SK-N-SH treated with all-trans-retinoic acid at 6 μM for 48 hours (cell line): Measurements from ENCODE around the gene FXR2.

Source experiments
- ATAC-seq: fragments of 200-7000 bp; cut with Tn5 transposase; 3 replicates; pipeline ENCODE4 v1.9.1; 2020; ENCODE audit warnings: mild to moderate bottlenecking, moderate library complexity
- ARNTL ChIP-seq: fragments of 450-650 bp; formaldehyde crosslinking; IDR thresholded peaks from 2 replicates; pipeline ENCODE4 v1.5.0; 2020; ENCODE audit warnings: low read depth, mild to moderate bottlenecking, moderate library complexity, borderline replicate concordance
- BACH2 ChIP-seq: fragments of 250-450 bp; sonication (Bioruptor Pico); IDR thresholded peaks from 2 replicates; pipeline ENCODE4 v1.9.0; 2021; ENCODE audit warnings: mild to moderate bottlenecking, borderline replicate concordance
- OSR1 ChIP-seq: fragments of 250-450 bp; sonication (Bioruptor Pico); IDR thresholded peaks from 2 replicates; pipeline ENCODE4 v1.8.0; 2022; ENCODE audit warnings: moderate library complexity, mild to moderate bottlenecking, inconsistent platforms
- PPARA ChIP-seq: fragments of 250-450 bp; sonication (Bioruptor Pico); IDR thresholded peaks from 2 replicates; pipeline ENCODE4 v1.5.0; 2020; ENCODE audit warnings: mild to moderate bottlenecking, borderline replicate concordance
- RARB ChIP-seq: fragments of 250-450 bp; sonication (Bioruptor Pico); IDR thresholded peaks from 2 replicates; pipeline ENCODE4 v1.8.0; 2021; ENCODE audit warnings: mild to moderate bottlenecking, moderate library complexity
- SNAI2 ChIP-seq: fragments of 250-450 bp; sonication (Bioruptor Pico); IDR thresholded peaks from 2 replicates; pipeline ENCODE4 v1.5.0; 2020; ENCODE audit warnings: mild to moderate bottlenecking, moderate library complexity
- TOX ChIP-seq: fragments of 250-450 bp; sonication (Bioruptor Pico); IDR thresholded peaks from 2 replicates; pipeline ENCODE4 v1.8.0; 2021; ENCODE audit warnings: mild to moderate bottlenecking, moderate library complexity, borderline replicate concordance
- ZC3H10 ChIP-seq: fragments of 250-450 bp; sonication (Bioruptor Pico); IDR thresholded peaks from 2 replicates; pipeline ENCODE4 v1.5.1; 2021; ENCODE audit warnings: mild to moderate bottlenecking, moderate library complexity
- ZFP3 ChIP-seq: fragments of 250-450 bp; sonication (Bioruptor Pico); IDR thresholded peaks from 2 replicates; pipeline ENCODE4 v1.5.0; 2020; ENCODE audit warnings: mild to moderate bottlenecking, moderate library complexity
- ZFP30 ChIP-seq: fragments of 450-650 bp; formaldehyde crosslinking; IDR thresholded peaks from 2 replicates; pipeline ENCODE4 v1.5.0; 2022; ENCODE audit warnings: mild to moderate bottlenecking, moderate library complexity
- ZNF565 ChIP-seq: fragments of 450-650 bp; formaldehyde crosslinking; conservative IDR thresholded peaks from 2 replicates; pipeline ENCODE4 v1.5.0; 2020; ENCODE audit warnings: low read depth, mild to moderate bottlenecking, moderate library complexity
- ZNF70 ChIP-seq: fragments of 450-650 bp; formaldehyde crosslinking; IDR thresholded peaks from 2 replicates; pipeline ENCODE4 v1.5.0; 2020; ENCODE audit warnings: mild to moderate bottlenecking, moderate library complexity
- ZNF8 ChIP-seq: fragments of 450-650 bp; formaldehyde crosslinking; IDR thresholded peaks from 2 replicates; pipeline ENCODE4 v1.5.0; 2020; ENCODE audit warnings: mild to moderate bottlenecking, moderate library complexity
- TF ChIP-seq, protein P1 (sequence below): fragments of 250-450 bp; sonication (Bioruptor Pico); IDR thresholded peaks from 2 replicates; pipeline ENCODE4 v1.8.0; 2020; ENCODE audit warnings: mild to moderate bottlenecking, moderate library complexity, borderline replicate concordance
- TF ChIP-seq, protein P2 (sequence below): fragments of 250-450 bp; sonication (Bioruptor Pico); IDR thresholded peaks from 2 replicates; pipeline ENCODE4 v1.5.1; 2020; ENCODE audit warnings: low read depth, mild to moderate bottlenecking, moderate library complexity
- TF ChIP-seq, protein P3 (sequence below): fragments of 250-450 bp; sonication (Bioruptor Pico); IDR thresholded peaks from 2 replicates; pipeline ENCODE4 v1.8.0; 2021; ENCODE audit warnings: low read depth, mild to moderate bottlenecking, moderate library complexity, borderline replicate concordance
- TF ChIP-seq, protein P4 (sequence below): fragments of 250-450 bp; sonication (Bioruptor Pico); IDR thresholded peaks from 2 replicates; pipeline ENCODE4 v1.5.1; 2021; ENCODE audit warnings: mild to moderate bottlenecking, moderate library complexity
- TF ChIP-seq, protein P5 (sequence below): fragments of 250-450 bp; sonication (Bioruptor Pico); IDR thresholded peaks from 2 replicates; pipeline ENCODE4 v1.5.0; 2020; ENCODE audit warnings: mild to moderate bottlenecking, moderate library complexity

Gene FXR2

DNA sequence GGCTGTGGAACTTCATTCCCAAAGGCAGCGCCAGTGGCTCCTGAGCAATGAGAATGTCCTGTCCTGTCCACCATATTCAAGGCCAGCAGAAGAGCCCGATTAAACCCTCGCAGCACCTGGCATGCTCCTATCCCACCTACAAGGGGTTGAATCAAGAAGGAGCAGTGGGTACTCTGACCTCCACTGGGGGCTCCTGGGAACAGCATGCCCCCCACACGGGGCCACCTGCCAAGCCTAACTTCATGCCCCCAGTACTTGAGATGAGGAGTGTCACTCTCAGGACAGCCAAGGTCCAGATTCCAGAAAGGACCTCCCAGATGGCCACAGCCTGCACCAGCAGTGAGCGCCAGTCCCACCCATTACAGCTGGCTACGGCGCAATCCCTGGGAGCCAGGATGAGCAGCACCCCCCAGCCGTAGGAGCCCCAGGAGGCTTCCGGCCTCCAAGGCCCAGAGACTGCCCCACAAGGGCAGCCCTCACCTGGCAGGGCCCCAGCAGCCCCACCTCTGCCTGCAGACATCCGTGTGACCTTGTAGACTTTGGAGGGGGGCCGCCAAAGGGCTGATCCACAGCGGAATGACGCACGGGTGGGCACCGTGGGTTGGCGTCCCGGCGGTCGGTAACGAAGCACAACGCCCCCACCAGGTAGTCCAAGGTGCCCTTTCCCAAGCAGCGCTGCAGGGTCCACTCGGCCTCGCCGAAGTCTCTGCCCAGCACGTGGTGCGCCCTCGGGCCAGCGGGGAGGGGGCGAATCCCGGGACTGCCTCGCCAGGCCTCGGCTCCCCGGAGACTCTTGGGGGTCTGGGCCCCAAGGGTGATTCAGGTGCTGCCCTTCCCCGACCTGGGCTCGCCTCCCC is 32.1 kb downstream of the FXR2 start:
- no peak for ATAC-seq
- TF ChIP-seq ZNF70 (CRISPR knock-in tag) (no peak), TOX (CRISPR knock-in tag) (no peak), ZC3H10 (CRISPR knock-in tag) (no peak), ZNF8 (CRISPR knock-in tag) (no peak), ZFP30 (CRISPR knock-in tag) (no peak), PPARA (CRISPR knock-in tag) (no peak), OSR1 (CRISPR knock-in tag) (no peak), ZFP3 (no peak), ARNTL (CRISPR knock-in tag) (no peak), SNAI2 (no peak), ZNF565 (CRISPR knock-in tag) (no peak), BACH2 (CRISPR knock-in tag) (no peak), RARB (CRISPR knock-in tag) (no peak)
- TF ChIP-seq, protein P1, sequence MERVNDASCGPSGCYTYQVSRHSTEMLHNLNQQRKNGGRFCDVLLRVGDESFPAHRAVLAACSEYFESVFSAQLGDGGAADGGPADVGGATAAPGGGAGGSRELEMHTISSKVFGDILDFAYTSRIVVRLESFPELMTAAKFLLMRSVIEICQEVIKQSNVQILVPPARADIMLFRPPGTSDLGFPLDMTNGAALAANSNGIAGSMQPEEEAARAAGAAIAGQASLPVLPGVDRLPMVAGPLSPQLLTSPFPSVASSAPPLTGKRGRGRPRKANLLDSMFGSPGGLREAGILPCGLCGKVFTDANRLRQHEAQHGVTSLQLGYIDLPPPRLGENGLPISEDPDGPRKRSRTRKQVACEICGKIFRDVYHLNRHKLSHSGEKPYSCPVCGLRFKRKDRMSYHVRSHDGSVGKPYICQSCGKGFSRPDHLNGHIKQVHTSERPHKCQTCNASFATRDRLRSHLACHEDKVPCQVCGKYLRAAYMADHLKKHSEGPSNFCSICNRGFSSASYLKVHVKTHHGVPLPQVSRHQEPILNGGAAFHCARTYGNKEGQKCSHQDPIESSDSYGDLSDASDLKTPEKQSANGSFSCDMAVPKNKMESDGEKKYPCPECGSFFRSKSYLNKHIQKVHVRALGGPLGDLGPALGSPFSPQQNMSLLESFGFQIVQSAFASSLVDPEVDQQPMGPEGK (CRISPR knock-in tag), result no peak
- TF ChIP-seq, protein P2, sequence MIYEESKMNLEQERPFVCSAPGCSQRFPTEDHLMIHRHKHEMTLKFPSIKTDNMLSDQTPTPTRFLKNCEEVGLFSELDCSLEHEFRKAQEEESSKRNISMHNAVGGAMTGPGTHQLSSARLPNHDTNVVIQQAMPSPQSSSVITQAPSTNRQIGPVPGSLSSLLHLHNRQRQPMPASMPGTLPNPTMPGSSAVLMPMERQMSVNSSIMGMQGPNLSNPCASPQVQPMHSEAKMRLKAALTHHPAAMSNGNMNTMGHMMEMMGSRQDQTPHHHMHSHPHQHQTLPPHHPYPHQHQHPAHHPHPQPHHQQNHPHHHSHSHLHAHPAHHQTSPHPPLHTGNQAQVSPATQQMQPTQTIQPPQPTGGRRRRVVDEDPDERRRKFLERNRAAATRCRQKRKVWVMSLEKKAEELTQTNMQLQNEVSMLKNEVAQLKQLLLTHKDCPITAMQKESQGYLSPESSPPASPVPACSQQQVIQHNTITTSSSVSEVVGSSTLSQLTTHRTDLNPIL (CRISPR knock-in tag), result no peak
- TF ChIP-seq, protein P3, sequence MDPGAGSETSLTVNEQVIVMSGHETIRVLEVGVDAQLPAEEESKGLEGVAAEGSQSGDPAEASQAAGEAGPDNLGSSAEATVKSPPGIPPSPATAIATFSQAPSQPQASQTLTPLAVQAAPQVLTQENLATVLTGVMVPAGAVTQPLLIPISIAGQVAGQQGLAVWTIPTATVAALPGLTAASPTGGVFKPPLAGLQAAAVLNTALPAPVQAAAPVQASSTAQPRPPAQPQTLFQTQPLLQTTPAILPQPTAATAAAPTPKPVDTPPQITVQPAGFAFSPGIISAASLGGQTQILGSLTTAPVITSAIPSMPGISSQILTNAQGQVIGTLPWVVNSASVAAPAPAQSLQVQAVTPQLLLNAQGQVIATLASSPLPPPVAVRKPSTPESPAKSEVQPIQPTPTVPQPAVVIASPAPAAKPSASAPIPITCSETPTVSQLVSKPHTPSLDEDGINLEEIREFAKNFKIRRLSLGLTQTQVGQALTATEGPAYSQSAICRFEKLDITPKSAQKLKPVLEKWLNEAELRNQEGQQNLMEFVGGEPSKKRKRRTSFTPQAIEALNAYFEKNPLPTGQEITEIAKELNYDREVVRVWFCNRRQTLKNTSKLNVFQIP, result no peak
- TF ChIP-seq, protein P4, sequence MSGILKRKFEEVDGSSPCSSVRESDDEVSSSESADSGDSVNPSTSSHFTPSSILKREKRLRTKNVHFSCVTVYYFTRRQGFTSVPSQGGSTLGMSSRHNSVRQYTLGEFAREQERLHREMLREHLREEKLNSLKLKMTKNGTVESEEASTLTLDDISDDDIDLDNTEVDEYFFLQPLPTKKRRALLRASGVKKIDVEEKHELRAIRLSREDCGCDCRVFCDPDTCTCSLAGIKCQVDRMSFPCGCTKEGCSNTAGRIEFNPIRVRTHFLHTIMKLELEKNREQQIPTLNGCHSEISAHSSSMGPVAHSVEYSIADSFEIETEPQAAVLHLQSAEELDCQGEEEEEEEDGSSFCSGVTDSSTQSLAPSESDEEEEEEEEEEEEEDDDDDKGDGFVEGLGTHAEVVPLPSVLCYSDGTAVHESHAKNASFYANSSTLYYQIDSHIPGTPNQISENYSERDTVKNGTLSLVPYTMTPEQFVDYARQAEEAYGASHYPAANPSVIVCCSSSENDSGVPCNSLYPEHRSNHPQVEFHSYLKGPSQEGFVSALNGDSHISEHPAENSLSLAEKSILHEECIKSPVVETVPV (CRISPR knock-in tag), result no peak
- TF ChIP-seq, protein P5, sequence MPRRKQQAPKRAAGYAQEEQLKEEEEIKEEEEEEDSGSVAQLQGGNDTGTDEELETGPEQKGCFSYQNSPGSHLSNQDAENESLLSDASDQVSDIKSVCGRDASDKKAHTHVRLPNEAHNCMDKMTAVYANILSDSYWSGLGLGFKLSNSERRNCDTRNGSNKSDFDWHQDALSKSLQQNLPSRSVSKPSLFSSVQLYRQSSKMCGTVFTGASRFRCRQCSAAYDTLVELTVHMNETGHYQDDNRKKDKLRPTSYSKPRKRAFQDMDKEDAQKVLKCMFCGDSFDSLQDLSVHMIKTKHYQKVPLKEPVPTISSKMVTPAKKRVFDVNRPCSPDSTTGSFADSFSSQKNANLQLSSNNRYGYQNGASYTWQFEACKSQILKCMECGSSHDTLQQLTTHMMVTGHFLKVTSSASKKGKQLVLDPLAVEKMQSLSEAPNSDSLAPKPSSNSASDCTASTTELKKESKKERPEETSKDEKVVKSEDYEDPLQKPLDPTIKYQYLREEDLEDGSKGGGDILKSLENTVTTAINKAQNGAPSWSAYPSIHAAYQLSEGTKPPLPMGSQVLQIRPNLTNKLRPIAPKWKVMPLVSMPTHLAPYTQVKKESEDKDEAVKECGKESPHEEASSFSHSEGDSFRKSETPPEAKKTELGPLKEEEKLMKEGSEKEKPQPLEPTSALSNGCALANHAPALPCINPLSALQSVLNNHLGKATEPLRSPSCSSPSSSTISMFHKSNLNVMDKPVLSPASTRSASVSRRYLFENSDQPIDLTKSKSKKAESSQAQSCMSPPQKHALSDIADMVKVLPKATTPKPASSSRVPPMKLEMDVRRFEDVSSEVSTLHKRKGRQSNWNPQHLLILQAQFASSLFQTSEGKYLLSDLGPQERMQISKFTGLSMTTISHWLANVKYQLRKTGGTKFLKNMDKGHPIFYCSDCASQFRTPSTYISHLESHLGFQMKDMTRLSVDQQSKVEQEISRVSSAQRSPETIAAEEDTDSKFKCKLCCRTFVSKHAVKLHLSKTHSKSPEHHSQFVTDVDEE, result no peak
- TF ChIP-seq, all 23 proteins: peak for 0

DNA sequence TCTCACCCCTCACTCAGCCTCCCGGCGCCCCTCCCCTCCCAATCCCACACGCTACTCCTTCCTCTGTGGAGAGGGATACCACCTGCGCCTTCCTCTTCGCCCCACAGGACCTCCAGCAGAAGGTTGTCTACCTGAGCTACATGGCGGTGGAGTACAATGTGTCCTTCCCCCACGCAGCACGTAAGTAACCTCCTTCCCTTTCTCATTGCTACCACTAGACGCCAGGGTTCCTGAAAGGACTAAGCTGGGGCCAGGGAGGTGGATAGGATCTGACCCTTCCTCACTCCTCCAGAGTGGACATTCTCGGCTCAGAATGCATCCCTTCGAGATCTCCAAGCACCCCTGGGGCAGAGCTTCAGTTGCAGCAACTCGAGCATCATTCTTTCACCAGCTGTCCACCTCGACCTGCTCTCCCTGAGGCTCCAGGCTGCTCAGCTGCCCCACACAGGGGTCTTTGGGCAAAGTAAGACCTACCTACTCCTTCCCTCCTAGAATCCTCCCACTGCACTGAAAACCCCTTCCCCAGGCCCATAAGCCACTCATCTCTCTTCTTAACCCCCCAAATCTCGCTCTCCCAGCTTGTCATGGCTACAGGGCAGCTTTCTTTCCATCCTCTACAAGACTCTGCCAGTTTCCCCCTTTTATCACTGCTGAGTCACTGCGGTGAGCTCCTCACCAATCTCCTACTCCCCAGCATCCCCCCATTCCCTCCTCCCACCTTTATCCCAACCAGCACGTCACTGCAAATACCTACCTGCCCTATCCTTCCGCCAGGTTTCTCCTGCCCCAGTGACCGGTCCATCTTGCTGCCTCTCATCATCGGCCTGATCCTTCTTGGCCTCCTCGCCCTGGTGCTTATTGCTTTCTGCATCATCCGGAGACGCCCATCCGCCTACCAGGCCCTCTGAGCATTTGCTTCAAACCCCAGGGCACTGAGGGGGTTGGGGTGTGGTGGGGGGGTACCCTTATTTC is 33.8 kb downstream of the FXR2 start:
- no peak for ATAC-seq
- 0 out of 2 replicates have a peak, but pooled peaks have one; percentile 30 for TF ChIP-seq ZFP3
- TF ChIP-seq, protein P5, result no peak
- no peak for TF ChIP-seq ZNF8 (CRISPR knock-in tag)
- TF ChIP-seq, protein P2 (CRISPR knock-in tag), result no peak
- TF ChIP-seq ZNF70 (CRISPR knock-in tag), result no peak
